Measurements from ENCODE around the gene BEST4. TPM values are rescaled to one million over a fixed set of nuclear protein-coding genes. Genes with fewer than 3 reads are reported as not detected.

The BEST4 gene
- total and polyA plus RNA-seq, 2 of the 13 experiments (the other 11 are each of a cell fraction or from before 2014, with no cell fraction given), result 0.77 to 1.4 TPM

- TF ChIP-seq GATAD1 (CRISPR knock-in tag; IDR thresholded peaks at IDR 0.05), result 0 out of 2 replicates have a peak, but pooled peaks have one; percentile 34
- 0 out of 2 replicates have a peak, but pooled peaks have one; percentile 30 for TF ChIP-seq ZMAT3 (CRISPR knock-in tag; conservative IDR thresholded peaks at IDR 0.05)
- TF ChIP-seq ZNF616 (CRISPR knock-in tag; IDR thresholded peaks at IDR 0.05; ENCODE audit: low read depth), result 0 out of 2 replicates have a peak, but pooled peaks have one; percentile 46
- no peak for TF ChIP-seq FOXC1 (CRISPR knock-in tag; IDR thresholded peaks at IDR 0.05; ENCODE audit: borderline replicate concordance)
- no peak for TF ChIP-seq ISL2 (CRISPR knock-in tag; IDR thresholded peaks at IDR 0.05)
- TF ChIP-seq UBTF (CRISPR knock-in tag; IDR thresholded peaks at IDR 0.05), result no peak
- no peak for TF ChIP-seq POLR2A (IDR thresholded peaks at IDR 0.05; ENCODE audit: insufficient read depth in 1 of 2, low read depth in 2 of 2, low read length in 2 of 2)
- no peak for TF ChIP-seq WIZ (CRISPR knock-in tag; IDR thresholded peaks at IDR 0.05)
- TF ChIP-seq TMF1 (CRISPR knock-in tag; IDR thresholded peaks at IDR 0.05; ENCODE audit: low read depth), result no peak
- TF ChIP-seq ZNF776 (CRISPR knock-in tag; IDR thresholded peaks at IDR 0.05), result no peak
- no peak for TF ChIP-seq ATRX (CRISPR knock-in tag; IDR thresholded peaks at IDR 0.05; ENCODE audit: borderline replicate concordance)
- TF ChIP-seq THAP11 (CRISPR knock-in tag; IDR thresholded peaks at IDR 0.05), result 0 out of 2 replicates have a peak, but pooled peaks have one; percentile 31
- 0 out of 2 replicates have a peak, but pooled peaks have one; percentile 25 for TF ChIP-seq ZFP90 (CRISPR knock-in tag; IDR thresholded peaks at IDR 0.05; ENCODE audit: borderline replicate concordance)
- TF ChIP-seq SAFB2 (CRISPR knock-in tag; IDR thresholded peaks at IDR 0.05; ENCODE audit: borderline replicate concordance, low read depth), result no peak
- TF ChIP-seq SPEN (CRISPR knock-in tag; IDR thresholded peaks at IDR 0.05; ENCODE audit: low read depth), result no peak
- TF ChIP-seq ARNT2 (CRISPR knock-in tag; IDR thresholded peaks at IDR 0.05; ENCODE audit: low read depth), result no peak
- TF ChIP-seq, protein P1, sequence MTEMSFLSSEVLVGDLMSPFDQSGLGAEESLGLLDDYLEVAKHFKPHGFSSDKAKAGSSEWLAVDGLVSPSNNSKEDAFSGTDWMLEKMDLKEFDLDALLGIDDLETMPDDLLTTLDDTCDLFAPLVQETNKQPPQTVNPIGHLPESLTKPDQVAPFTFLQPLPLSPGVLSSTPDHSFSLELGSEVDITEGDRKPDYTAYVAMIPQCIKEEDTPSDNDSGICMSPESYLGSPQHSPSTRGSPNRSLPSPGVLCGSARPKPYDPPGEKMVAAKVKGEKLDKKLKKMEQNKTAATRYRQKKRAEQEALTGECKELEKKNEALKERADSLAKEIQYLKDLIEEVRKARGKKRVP (CRISPR knock-in tag; IDR thresholded peaks at IDR 0.05), result no peak
- TF ChIP-seq GATA4 (IDR thresholded peaks at IDR 0.05; ENCODE audit: borderline replicate concordance, low read depth), result no peak
- TF ChIP-seq SAP130 (CRISPR knock-in tag; IDR thresholded peaks at IDR 0.05; ENCODE audit: low read depth), result peak; percentile 56
- no peak for TF ChIP-seq ZNF121 (CRISPR knock-in tag; IDR thresholded peaks at IDR 0.05)
- peak; percentile 48; the same call in 1 of the 2 replicates for TF ChIP-seq IRF9 (CRISPR knock-in tag; IDR thresholded peaks at IDR 0.05; ENCODE audit: borderline replicate concordance)
- TF ChIP-seq ZBTB43 (CRISPR knock-in tag; conservative IDR thresholded peaks at IDR 0.05), result no peak
- TF ChIP-seq MED1 (CRISPR knock-in tag; IDR thresholded peaks at IDR 0.05), result peak; percentile 33; the same call in 1 of the 2 replicates
Observed at GRCh38 chr1:44835738-44836675, 48.0 kb upstream of the BEST4 start (continued).

Measured in HepG2 (cell line).